Subcutaneous adipose tissue (tissue), 4 donors: Measurements from ENCODE around the gene CFDP1. TPM values are rescaled to one million over a fixed set of nuclear protein-coding genes. Genes with fewer than 3 reads are reported as not detected.

Source experiments
- CTCF ChIP-seq: fragments of 450-650 bp; IDR thresholded peaks from one replicate; pipeline ENCODE4 v1.5.1; 2016; ENCODE audit warnings: low read depth, mild to moderate bottlenecking, control low read depth, antibody characterized with exemption, moderate library complexity
- total RNA-seq, 4 donors: library from RNA; depleted of rRNA; stranded (reverse); fragments of >200 nt; gene quantifications; one replicate each; pipeline ENCODE4 v1.1.0, GENCODE V29; 2016

Gene CFDP1
- total RNA-seq, 4 donors from 2014 or later = 38.6 to 60.7 (median 57.0) TPM

- TF ChIP-seq CTCF = no peak
These were observed 96.8 kb downstream of the CFDP1 start for GRCh38 chr16:75336521-75336920.

GRCh38 chr16:75333721-75334163 lies 99.6 kb downstream of the CFDP1 start:
- no peak for TF ChIP-seq CTCF

- TF ChIP-seq CTCF = no peak
These were observed 103.4 kb downstream of the CFDP1 start for GRCh38 chr16:75329943-75330342.

- TF ChIP-seq CTCF = no peak
These were observed 107.0 kb downstream of the CFDP1 start for GRCh38 chr16:75326333-75326732.

- no peak for TF ChIP-seq CTCF
These were observed 109.4 kb downstream of the CFDP1 start for GRCh38 chr16:75323933-75324332.

- TF ChIP-seq CTCF = no peak
These were observed 110.1 kb downstream of the CFDP1 start for GRCh38 chr16:75323198-75323597.

GRCh38 chr16:75322740-75323139 lies 110.6 kb downstream of the CFDP1 start:
- no peak for TF ChIP-seq CTCF
